T47D (cell line): ENCODE measurements around the gene STK25.
A peak's percentile ranks its signal among the peaks of the same experiment; 100 is the strongest.

Source experiments
- DNase-seq, 2 experiments: peaks; one replicate each; pipeline versions ENCODE4 v3.0.0 to v3.0.0-alpha.2; 2011 to 2012; ENCODE audit warnings: low read depth in 1 of 2, low spot score in 1 of 2
- JUND ChIP-seq: IDR thresholded peaks from 2 replicates; pipeline ENCODE4 v1.6.1; 2012; ENCODE audit warnings: low read depth
- in situ Hi-C: cut with HindIII; loops from 2 replicates; pipeline ENCODE4 v1.10.0; 2016; ENCODE audit warnings: low sequenced_read_pairs, low pct_unique_long_range_greater_than_20kb

The STK25 gene

DNA sequence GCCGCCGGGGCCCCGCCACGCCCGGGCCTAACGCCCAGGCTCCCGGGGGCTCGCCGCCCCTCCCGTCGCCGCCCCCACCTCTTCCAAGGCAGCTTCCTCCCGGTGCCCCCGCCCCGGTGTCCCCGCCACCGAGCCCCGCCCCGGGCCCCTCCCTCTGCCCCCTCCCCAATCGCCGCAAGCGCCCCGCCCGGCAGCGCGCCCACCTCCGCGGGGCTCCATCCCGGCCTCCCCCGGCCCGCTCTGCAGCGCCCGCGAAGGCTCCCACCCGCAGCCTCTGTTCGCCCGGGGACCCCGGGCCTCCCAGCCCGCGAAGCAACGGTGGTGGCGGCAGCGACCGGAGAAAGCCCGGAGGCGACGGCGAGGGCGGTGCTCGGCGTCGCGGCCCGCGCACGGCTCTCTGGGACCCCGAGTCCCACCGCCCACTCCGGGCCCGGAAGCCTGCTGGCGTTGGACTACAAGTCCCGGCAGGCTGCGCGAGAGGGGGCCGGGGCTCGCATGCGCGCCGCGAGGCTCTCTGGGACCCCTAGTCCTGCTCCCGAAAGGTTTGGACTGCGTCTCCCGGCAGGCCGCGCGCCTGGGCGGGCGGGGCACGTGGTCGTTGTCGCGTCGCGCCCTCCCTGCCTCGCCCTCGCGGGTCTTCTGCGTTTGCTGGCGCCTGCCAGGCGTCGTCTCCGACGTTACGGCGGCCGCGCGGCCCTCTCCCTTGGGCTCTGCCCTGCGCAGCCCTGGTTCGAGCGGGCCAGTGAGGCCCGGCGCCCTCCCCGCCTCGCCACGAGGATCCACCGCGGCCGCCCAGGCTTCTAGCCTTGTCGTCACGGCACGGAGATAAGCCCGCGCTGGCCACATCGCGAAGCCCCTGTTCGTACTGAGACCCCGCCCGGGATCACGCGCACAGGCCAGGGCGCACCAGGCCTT, at the start of gene STK25:
Gene STK25, minus strand, starts transcription at position 345 of the 915 bp plus-strand sequence. CDS start 549 bp downstream, outside the sequence.
- DNase-seq = peak; percentile 96 to 98
- in situ Hi-C loops = no loop called here
- no peak for TF ChIP-seq JUND

DNA sequence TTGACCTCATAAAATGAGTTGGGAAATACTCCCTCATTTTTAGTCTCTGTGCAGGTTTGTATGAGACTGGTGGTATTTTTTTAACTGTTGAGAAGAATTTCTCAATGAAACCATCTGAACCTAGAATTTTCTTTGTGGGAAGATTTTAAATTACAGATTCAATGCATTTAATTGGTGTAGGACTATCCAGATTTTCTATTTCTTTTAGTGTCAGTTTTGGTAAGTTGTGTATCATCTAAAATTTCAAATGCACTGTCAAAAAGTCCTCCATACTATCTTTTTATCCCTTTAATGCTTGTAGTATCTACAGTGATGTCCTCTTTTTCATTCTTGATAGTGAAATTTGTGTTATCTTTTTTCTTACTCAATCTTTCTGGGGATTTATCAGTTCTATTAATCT, 48.4 kb upstream of the STK25 start:
- in situ Hi-C loops = no loop called here
- no peak for TF ChIP-seq JUND
- DNase-seq = no peak

DNA sequence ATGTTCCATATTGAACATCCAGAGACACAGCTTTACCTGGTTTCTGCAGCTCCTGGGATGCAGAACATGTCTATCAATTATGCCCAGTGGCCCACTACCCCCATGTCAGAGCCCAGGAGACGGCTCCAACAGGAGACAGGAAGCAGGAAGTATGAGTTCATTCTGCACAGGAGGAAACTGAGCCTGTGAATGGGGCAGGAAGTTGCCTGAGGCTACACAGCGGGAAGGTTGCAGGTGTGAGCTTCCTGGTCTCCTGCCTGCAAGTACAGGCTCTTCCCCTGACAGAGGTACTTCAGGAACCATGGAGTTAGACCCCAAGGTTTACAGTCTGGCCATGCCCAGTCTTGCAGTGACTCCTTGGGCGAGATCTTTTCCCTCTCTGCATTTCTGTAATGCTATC, 47.3 kb upstream of the STK25 start:
- no peak for TF ChIP-seq JUND
- in situ Hi-C loops = no loop called here
- DNase-seq = peak in 1 of 2 experiments; percentile 56

DNA sequence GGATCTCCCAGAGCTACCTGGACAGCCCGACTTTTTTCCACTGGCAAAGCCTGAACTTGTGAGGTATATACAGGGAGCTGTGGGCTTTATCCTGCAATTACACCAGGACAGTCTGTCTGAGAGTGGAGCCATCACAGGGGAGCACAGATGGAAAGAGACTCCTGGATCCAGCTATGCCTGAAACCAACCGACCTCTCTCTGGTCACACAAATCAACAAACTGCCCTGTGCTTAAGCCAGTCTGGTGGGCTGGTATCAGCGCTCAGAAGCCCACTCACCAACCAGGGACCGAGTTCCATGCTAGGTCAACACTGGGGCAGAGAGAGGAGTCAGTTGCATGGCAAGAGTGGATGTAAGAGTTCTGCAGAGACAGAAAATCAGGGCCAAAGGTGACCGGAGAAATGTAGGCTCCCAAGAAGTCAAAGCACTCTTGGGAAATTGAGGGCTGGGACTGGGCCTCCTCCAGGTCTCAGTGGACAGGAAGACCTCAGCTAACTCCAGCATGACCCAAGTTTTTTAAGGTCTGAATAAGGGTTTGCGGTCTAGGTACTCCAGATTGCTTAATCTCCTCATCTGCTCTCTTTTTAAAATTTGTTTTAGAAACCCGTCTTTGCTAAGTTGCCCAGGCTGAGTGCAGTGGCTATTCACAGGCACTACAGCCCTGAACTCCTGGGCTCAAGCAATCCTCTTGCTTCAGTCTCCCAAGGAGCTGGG, 46.4 kb upstream of the STK25 start:
- no peak for DNase-seq
- TF ChIP-seq JUND = no peak

DNA sequence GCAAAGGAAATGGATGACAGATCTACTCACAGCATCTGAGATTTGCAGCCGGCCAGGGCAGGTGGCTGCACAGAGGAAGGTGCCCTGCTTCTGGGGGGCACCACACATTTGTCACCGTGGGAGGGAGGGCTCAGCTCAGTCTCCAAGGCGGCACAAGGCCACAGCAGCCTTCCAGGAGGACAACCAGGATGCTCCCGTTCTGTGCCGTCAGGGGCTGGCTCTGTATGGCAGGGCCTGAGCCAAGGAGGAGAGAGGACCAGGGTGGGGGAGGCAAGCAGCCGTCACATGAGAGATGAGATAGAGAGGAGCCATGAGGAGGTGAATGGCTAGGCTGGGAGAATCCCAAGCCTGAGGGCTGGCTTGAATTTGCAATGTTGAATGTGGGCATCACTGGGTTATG, 45.6 kb upstream of the STK25 start:
- in situ Hi-C loops = no loop called here
- TF ChIP-seq JUND = no peak
- DNase-seq = no peak

More for the DNA sequence above, 46.4 kb upstream of the STK25 start:
- in situ Hi-C loops = no loop called here

DNA sequence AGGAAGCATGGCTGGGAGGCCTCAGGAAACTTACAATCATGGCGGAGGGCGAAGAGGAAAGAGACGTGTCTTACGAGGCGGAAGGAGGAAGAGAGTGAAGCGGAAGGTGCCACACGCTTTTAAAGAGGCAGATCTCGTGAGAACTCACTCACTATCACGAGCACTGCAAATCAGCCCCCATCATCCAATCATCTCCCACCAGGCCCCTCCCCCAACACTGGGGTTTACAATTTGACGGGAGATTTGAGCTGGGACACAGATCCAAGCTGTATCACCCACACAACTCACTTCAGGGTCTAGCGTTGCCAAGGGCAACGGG, 45.1 kb upstream of the STK25 start:
- in situ Hi-C loops = no loop called here
- DNase-seq = no peak

DNA sequence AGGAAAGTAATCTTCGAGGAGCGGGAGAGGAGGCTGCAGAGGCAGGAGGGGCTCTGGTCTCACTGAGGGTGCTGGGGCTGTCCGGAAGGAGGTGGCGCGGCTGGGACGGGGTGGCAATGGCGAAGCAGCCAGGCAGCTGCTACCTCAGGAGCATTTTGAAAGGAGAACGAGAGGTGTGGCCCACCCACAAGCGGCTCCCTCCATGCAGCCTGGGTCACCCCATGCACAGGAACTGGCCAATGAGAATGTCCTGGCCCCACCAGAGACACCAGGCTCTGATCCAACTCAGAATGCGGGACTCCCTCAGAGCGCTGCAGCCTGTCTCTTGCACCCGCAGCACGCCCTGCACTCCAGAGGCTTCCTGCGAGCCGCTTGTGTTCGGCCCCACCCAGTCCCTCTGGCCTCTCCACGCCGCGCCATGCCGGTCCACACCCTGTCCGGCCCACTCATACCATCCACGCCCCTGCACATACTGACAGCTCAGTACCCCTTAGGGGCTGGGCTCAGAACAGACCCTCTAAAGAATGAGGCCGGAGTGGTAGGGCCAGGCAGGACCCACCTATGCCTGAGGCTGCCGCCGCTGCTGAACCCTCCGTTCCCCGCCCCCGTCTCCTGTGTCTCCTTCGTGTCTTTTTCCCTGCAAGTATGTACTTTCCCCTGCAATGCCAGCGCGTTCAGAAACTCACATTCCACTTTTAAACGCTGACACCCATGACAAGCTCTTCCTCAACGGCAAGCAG, 43.8 kb upstream of the STK25 start:
- no peak for TF ChIP-seq JUND
- in situ Hi-C loops = no loop called here
- no peak for DNase-seq

More for the DNA sequence above, 45.1 kb upstream of the STK25 start:
- TF ChIP-seq JUND = no peak

DNA sequence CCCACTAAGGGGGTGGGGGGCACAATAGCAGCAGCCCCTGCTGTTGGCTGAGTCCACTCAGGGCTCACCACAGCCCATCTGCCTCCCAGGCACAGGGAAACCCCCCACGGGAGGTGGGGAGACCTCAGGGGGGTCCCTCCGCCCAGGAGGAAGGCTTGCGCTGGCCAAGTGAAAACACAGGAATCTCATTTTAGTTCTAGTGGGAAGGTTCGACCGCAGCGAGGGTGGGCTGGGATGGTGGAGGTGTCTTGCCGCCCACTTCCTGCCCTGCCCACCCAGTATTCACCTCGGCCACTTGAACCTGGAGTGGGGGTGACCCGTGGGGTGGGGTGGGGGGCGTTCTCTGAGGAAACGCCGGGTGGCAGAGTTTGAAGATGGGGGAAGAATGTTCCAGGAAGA, 43.2 kb upstream of the STK25 start:
- DNase-seq = no peak
- in situ Hi-C loops = no loop called here
- no peak for TF ChIP-seq JUND

DNA sequence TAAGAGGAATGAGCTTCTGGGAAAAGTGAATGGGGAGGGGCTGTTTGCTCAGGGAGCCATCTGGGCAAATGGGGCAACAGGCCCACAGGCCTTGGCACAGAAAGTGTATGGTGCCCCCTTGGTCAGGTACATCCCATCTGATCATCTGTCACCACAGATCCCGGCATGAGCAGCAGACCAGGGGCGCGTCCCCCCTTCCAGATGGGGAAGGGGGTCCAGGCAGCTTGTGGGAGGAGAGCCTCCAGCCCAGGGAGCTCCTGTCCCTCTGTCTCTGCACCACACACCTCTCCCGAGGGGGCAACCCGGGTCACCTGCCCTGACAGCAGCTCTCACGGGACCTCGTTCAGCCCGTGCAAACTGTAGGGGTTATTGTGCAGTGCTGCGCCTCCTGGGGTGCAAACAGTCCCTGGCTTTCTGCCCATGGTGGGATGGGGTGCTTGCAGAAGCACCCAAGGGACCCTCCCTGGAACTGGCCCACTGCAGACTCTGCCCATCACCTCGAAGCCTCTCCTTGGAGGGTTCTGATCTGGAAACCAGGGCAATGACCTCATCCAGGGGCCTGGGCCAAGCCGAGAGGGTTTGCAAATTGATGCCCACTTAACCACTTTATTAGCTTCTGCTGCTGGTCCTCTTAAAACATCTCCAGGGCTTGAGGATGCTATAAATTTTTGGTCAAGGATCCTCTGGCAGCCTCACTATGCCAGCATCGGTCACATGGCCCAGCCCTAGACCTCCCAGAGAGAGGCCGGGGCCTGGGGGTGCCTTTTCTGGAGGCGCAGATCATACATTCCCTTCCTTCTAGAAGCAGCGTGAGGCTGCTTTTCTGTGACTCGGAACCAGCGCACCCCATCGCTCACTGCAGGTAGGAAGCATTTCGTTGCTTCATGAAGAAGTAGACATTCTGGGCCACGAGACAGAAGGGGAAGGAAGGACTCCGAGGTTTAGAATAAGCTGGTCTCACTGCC, 42.5 kb upstream of the STK25 start:
- in situ Hi-C loops = no loop called here
- DNase-seq = no peak
- no peak for TF ChIP-seq JUND

DNA sequence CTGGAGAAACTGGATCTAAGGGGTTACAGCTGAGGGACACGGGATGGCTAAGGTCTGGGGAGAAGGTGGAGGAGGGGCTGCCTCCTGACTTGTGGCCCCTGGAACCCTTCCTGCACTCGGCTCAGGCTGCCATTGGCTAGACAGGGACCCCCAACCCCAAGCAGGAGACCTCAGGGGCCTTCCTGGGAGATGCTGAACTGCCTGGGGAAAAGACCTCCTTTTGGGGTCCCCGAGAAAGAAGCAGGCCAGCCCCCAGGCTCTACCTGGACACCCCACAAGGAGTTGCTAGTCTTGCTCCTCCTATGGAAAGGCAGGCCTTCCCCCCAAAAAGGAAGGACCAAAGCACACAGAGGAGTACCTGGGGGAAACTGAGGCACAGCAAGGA, 40.1 kb upstream of the STK25 start:
- in situ Hi-C loops = no loop called here

DNA sequence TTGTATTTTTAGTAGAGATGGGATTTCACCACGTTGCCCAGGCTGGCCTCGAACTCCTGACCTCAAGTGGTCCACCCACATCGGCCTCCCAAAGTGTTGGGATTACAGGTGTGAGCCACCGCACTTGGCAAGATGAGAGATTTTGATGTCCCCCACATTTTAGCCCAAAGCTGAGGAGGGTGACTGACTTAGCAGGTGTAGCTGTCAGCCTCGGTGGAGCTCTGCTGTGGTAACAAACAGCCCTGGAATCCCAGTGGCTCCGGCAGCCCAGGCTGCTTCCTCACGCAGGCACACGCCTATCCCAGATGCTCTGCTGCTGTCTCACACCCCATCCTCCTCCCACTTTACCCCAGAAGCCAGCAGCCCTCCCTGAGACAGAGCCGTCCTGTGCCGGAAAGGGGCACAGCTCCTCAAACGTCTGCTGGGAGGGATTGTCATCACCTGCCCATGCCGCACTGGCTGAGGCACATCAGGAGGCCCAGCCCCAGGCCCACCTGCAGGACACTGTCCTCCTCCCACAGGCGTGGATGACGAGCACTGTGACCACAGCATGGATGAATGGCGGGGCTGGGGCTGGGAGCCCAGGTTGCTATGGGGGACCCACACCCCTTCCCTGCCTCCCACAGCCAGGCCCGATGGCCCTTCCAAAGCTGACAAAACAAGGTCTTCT, 39.5 kb upstream of the STK25 start:
- in situ Hi-C loops = no loop called here
- TF ChIP-seq JUND = no peak

More for the DNA sequence above, 40.1 kb upstream of the STK25 start:
- no peak for TF ChIP-seq JUND
- no peak for DNase-seq

More for the DNA sequence above, 39.5 kb upstream of the STK25 start:
- DNase-seq = no peak
